GM21576 (cell line): ENCODE results near the gene KIFAP3.
"Not testable (repeated sequence)": the region's sequence is repeated elsewhere in the genome, so short reads cannot be mapped to it uniquely, and the experiment has no call there.

Experiments
- ATAC-seq: cut with Tn5 transposase; IDR thresholded peaks from one replicate; pipeline ENCODE4 v1.9.1; 2021; ENCODE audit warnings: mild to moderate bottlenecking, moderate library complexity; ENCODE audit not compliant: unreplicated experiment

The KIFAP3 gene

GRCh38 chr1:169925505-169926482, 148.7 kb downstream of the KIFAP3 start:
- ATAC-seq: peak; percentile 51

GRCh38 chr1:169924829-169925228, 149.7 kb downstream of the KIFAP3 start:
- no peak for ATAC-seq

- no peak for ATAC-seq
Measured at GRCh38 chr1:169924063-169924462, 150.4 kb downstream of the KIFAP3 start.

- ATAC-seq: no peak
Measured at GRCh38 chr1:169921080-169921479, 153.4 kb downstream of the KIFAP3 start.

GRCh38 chr1:169918927-169919326, 155.6 kb downstream of the KIFAP3 start:
- no peak for ATAC-seq

GRCh38 chr1:169918220-169918619, 156.3 kb downstream of the KIFAP3 start:
- ATAC-seq: not testable (repeated sequence)

GRCh38 chr1:169915150-169915549, 159.3 kb downstream of the KIFAP3 start:
- ATAC-seq: no peak

GRCh38 chr1:169914531-169914930, 160.0 kb downstream of the KIFAP3 start:
- ATAC-seq: no peak

- ATAC-seq: no peak
Measured at GRCh38 chr1:169909499-169909898, 165.0 kb downstream of the KIFAP3 start.

- no peak for ATAC-seq
Measured at GRCh38 chr1:169906938-169907337, 167.6 kb downstream of the KIFAP3 start.

GRCh38 chr1:169904834-169905233, 169.7 kb downstream of the KIFAP3 start:
- no peak for ATAC-seq

GRCh38 chr1:169902751-169903150, 171.7 kb downstream of the KIFAP3 start:
- no peak for ATAC-seq

GRCh38 chr1:169901115-169901514, 173.4 kb downstream of the KIFAP3 start:
- ATAC-seq: no peak

- ATAC-seq: no peak
Measured at GRCh38 chr1:169900571-169900970, 173.9 kb downstream of the KIFAP3 start.

GRCh38 chr1:169899519-169900217, 174.8 kb downstream of the KIFAP3 start:
- ATAC-seq: no peak

GRCh38 chr1:169896013-169896412, 178.5 kb downstream of the KIFAP3 start:
- ATAC-seq: no peak

- ATAC-seq: no peak
Measured at GRCh38 chr1:169894424-169895145, 179.9 kb downstream of the KIFAP3 start.

GRCh38 chr1:169893645-169894423, 180.7 kb downstream of the KIFAP3 start, which contains the start of gene SCYL3:
Gene SCYL3, minus strand, starts transcription at chr1:169893896. Its CDS starts 5,056 bp downstream, at chr1:169888840.
- ATAC-seq: peak; percentile 87

- peak; percentile 3 for ATAC-seq
Measured at GRCh38 chr1:169892927-169893644, 181.4 kb downstream of the KIFAP3 start.
